Right lobe of liver (tissue), 6 donors: ENCODE data around the gene SDK1. TPM values are rescaled to one million over a fixed set of nuclear protein-coding genes. Genes with fewer than 3 reads are reported as not detected.

Experiments used
- ATAC-seq, 4 donors: fragments of 200-7000 bp; cut with Tn5 transposase; one replicate each; pipeline ENCODE4 v1.9.1; 2020; ENCODE audit warnings: mild to moderate bottlenecking in 4 of 4, moderate library complexity in 4 of 4
- DNase-seq, 3 donors: peaks; one replicate each; pipeline ENCODE4 v3.0.0-alpha.2; 2020
- H3K27ac ChIP-seq, 3 donors: fragments of 200-600 bp; one replicate each; pipeline ENCODE4 v1.8.0; 2022
- H3K27me3 ChIP-seq, 2 donors: fragments of 200-600 bp; one replicate each; pipeline ENCODE4 v1.8.0; 2022
- H3K36me3 ChIP-seq, 4 donors: fragments of 200-600 bp; sonication (generic) in 1 of 4; one replicate each; pipeline versions ENCODE4 v1.5.1 to v1.8.0; 2017 to 2022; ENCODE audit warnings: control low read depth in 1 of 4
- H3K4me1 ChIP-seq, 4 donors: fragments of 200-600 bp; sonication (generic) in 1 of 4; one replicate each; pipeline versions ENCODE4 v1.5.1 to v1.8.0; 2017 to 2022; ENCODE audit warnings: control low read depth in 1 of 4
- H3K4me3 ChIP-seq, 3 donors: fragments of 200-600 bp; one replicate each; pipeline ENCODE4 v1.8.0; 2022
- H3K9me3 ChIP-seq, 4 donors: fragments of 200-600 bp; sonication (generic) in 1 of 4; one replicate each; pipeline versions ENCODE4 v1.5.1 to v1.8.0; 2017 to 2022; ENCODE audit warnings: control low read depth in 1 of 4
- CTCF ChIP-seq, 4 donors: fragments of 200-600 bp in 3 of 4; fragments of 450-650 bp in 1 of 4; IDR thresholded peaks; one replicate each; pipeline versions ENCODE4 v1.5.1 to v1.8.0; 2016 to 2022; ENCODE audit warnings: antibody characterized with exemption in 4 of 4, mild to moderate bottlenecking in 2 of 4
- POLR2A ChIP-seq: fragments of 450-650 bp; IDR thresholded peaks from one replicate; pipeline ENCODE4 v1.6.1; 2017; ENCODE audit warnings: antibody characterized with exemption, mild to moderate bottlenecking
- WGBS: methylation state at CpG from one replicate; pipeline ENCODE4 v1.1.6; 2018; ENCODE audit warnings: low coverage, low lambda C conversion rate; ENCODE audit not compliant: insufficient coverage; ENCODE audit errors: missing lambda C conversion rate; 5-methylcytosine and 5-hydroxymethylcytosine counted together
- intact Hi-C, 2 donors: fragments of 100-400 bp; cut with DNase I; formaldehyde crosslinking; loops; one replicate each; pipeline versions ENCODE4 v1.11.2 to v1.14.1; 2022
- total RNA-seq, 6 experiments: library from RNA; depleted of rRNA in 2 of 6; stranded (reverse); fragments of >200 nt in 2 of 6; fragmentation: NEBNext Ultra II Directional in 3 of 6; extraction: Animal tissue kit (Norgen Biotek cat#: 25700) in 3 of 6; gene quantifications; one replicate each; pipeline versions ENCODE4 v1.1.0 to v1.2.4, GENCODE V29; 2016 to 2023
- donor health status: DM: no; HTN: yes; CAD: no.
- donor health status: DM: no; HTN: no; CAD: no.
- donor health status: DM: no; HTN: no; CAD: no.
- donor health status: DM: no; HTN: yes; CAD: no.
- donor health status: DM: no; HTN: yes; CAD: no.

The SDK1 gene
- total RNA-seq, 6 experiments from 2014 or later: 0.07 to 1.4 (median 0.65) TPM

- Histone ChIP-seq H3K9me3 (no peaks in the 10 kb centered on the region), H3K36me3 (no peaks in the 10 kb centered on the region), H3K27me3 (no peaks in the 10 kb centered on the region), H3K27ac (no peak overlapping the region), H3K4me1 (no peaks in the 10 kb centered on the region), H3K4me3 (no peak overlapping the region)
- ATAC-seq: no peak
- intact Hi-C loops: no loop called here
- TF ChIP-seq POLR2A (no peak), CTCF (IDR thresholded peaks at IDR 0.05) (no peak)
- peak in 1 of 3 donors; percentile 43 for DNase-seq
- no CpG with 5 or more reads among the region's 11 CpGs for WGBS
Measured at GRCh38 chr7:4246536-4246935, 945.5 kb downstream of the SDK1 start.

- intact Hi-C loops: no loop called here
- H3K4me1 ChIP-seq: no peaks in the 10 kb centered on the region
- DNase-seq (peak in 1 of 3 donors; percentile 24), ATAC-seq (no peak)
- TF ChIP-seq POLR2A (no peak), CTCF (IDR thresholded peaks at IDR 0.05) (no peak)
- H3K4me3 ChIP-seq: no peak overlapping the region
- H3K36me3 ChIP-seq: no peaks in the 10 kb centered on the region
- no peak overlapping the region for H3K27ac ChIP-seq
- no peaks in the 10 kb centered on the region for H3K27me3 ChIP-seq
- 82% methylated on average over 11 of the region's 27 CpGs for WGBS
- H3K9me3 ChIP-seq: no peaks in the 10 kb centered on the region
Measured at GRCh38 chr7:4247106-4247876, 946.2 kb downstream of the SDK1 start.

GRCh38 chr7:4248295-4248694 is 947.2 kb downstream of the SDK1 start:
- intact Hi-C loops: no loop called here
- Histone ChIP-seq H3K36me3 (no peaks in the 10 kb centered on the region), H3K4me3 (no peak overlapping the region), H3K9me3 (no peaks in the 10 kb centered on the region), H3K4me1 (no peaks in the 10 kb centered on the region), H3K27ac (no peak overlapping the region), H3K27me3 (no peaks in the 10 kb centered on the region)
- DNase-seq (no peak), ATAC-seq (no peak)
- TF ChIP-seq CTCF (IDR thresholded peaks at IDR 0.05) (no peak), POLR2A (no peak)
- 78% methylated on average over 4 of the region's 4 CpGs for WGBS

GRCh38 chr7:4249241-4249640 is 948.2 kb downstream of the SDK1 start:
- DNase-seq (no peak), ATAC-seq (no peak)
- Histone ChIP-seq H3K27ac (no peak overlapping the region), H3K36me3 (no peaks in the 10 kb centered on the region), H3K4me3 (no peak overlapping the region), H3K27me3 (no peaks in the 10 kb centered on the region), H3K9me3 (no peaks in the 10 kb centered on the region), H3K4me1 (no peaks in the 10 kb centered on the region)
- intact Hi-C loops: no loop called here
- TF ChIP-seq POLR2A (no peak), CTCF (IDR thresholded peaks at IDR 0.05) (no peak)
- WGBS: 80% methylated on average over 2 of the region's 4 CpGs
